HS-5 (cell line): Measurements from ENCODE around the gene TCF12.

Source experiments
- DNase-seq: peaks from one replicate; pipeline ENCODE4 v3.0.0-alpha.2; 2012; ENCODE audit warnings: low read depth

Gene TCF12

GRCh38 chr15:57297630-57298029, 379.2 kb downstream of the TCF12 start:
- no peak for DNase-seq

GRCh38 chr15:57298204-57298603, 379.8 kb downstream of the TCF12 start:
- DNase-seq = no peak

- DNase-seq = no peak
Observed at GRCh38 chr15:57298843-57299550, 380.6 kb downstream of the TCF12 start.

- DNase-seq = no peak
Observed at GRCh38 chr15:57301307-57301706, 382.9 kb downstream of the TCF12 start.

GRCh38 chr15:57302640-57303257, 384.3 kb downstream of the TCF12 start:
- no peak for DNase-seq

- no peak for DNase-seq
Observed at GRCh38 chr15:57305009-57305408, 386.6 kb downstream of the TCF12 start.

- no peak for DNase-seq
Observed at GRCh38 chr15:57306161-57306943, 387.9 kb downstream of the TCF12 start.

- DNase-seq = no peak
Observed at GRCh38 chr15:57306944-57307411, 388.5 kb downstream of the TCF12 start.

GRCh38 chr15:57307527-57308169, 389.2 kb downstream of the TCF12 start:
- no peak for DNase-seq

GRCh38 chr15:57308170-57308545, 389.7 kb downstream of the TCF12 start:
- DNase-seq = no peak

GRCh38 chr15:57309856-57310760, 391.7 kb downstream of the TCF12 start:
- DNase-seq = no peak

- DNase-seq = no peak
Observed at GRCh38 chr15:57310876-57311275, 392.4 kb downstream of the TCF12 start.

- DNase-seq = no peak
Observed at GRCh38 chr15:57312006-57312317, 393.5 kb downstream of the TCF12 start.

GRCh38 chr15:57312318-57313133, 394.1 kb downstream of the TCF12 start:
- no peak for DNase-seq

GRCh38 chr15:57313134-57313483, 394.7 kb downstream of the TCF12 start:
- DNase-seq = no peak

GRCh38 chr15:57314221-57314620, 395.8 kb downstream of the TCF12 start:
- DNase-seq = no peak

- no peak for DNase-seq
Observed at GRCh38 chr15:57316451-57316850, 398.0 kb downstream of the TCF12 start.

GRCh38 chr15:57319226-57319918, 400.9 kb downstream of the TCF12 start:
- no peak for DNase-seq

- DNase-seq = no peak
Observed at GRCh38 chr15:57319919-57320560, 401.6 kb downstream of the TCF12 start.
